Smooth muscle cell (in vitro differentiated cells): ENCODE measurements around the gene LAMA3. TPM values are rescaled to one million over a fixed set of nuclear protein-coding genes. Genes with fewer than 3 reads are reported as not detected.

Experiments
- DNase-seq: peaks from one replicate; lab custom pipeline; 2025; ENCODE audit not compliant: unreplicated experiment; lab: John Stamatoyannopoulos, UW
- H2AFZ ChIP-seq: fragments of 200-600 bp; sonication (generic); 2 replicates; pipeline ENCODE4 v1.6.0; 2016; ENCODE audit warnings: antibody characterized with exemption, low read depth, mild to moderate bottlenecking
- H3F3A ChIP-seq: fragments of 200-600 bp; sonication (generic); 2 replicates; pipeline ENCODE4 v1.6.0; 2017; ENCODE audit warnings: antibody characterized with exemption, low read depth
- H3K27ac ChIP-seq: fragments of 200-600 bp; sonication (generic); 2 replicates; pipeline ENCODE4 v1.5.1; 2016; ENCODE audit warnings: low read depth, mild to moderate bottlenecking
- H3K27me3 ChIP-seq: fragments of 200-600 bp; sonication (generic); 2 replicates; pipeline ENCODE4 v1.6.1; 2016; ENCODE audit warnings: low read depth, mild to moderate bottlenecking
- H3K36me3 ChIP-seq: fragments of 200-600 bp; sonication (generic); 2 replicates; pipeline ENCODE4 v1.5.1; 2016; ENCODE audit warnings: low read depth
- H3K4me1 ChIP-seq: fragments of 200-600 bp; sonication (generic); 2 replicates; pipeline ENCODE4 v1.5.1; 2016; ENCODE audit warnings: low read depth
- H3K4me2 ChIP-seq: fragments of 200-600 bp; sonication (generic); 2 replicates; pipeline ENCODE4 v1.6.0; 2016; ENCODE audit warnings: mild to moderate bottlenecking
- H3K4me3 ChIP-seq: fragments of 200-600 bp; sonication (generic); 2 replicates; pipeline ENCODE4 v1.5.1; 2016; ENCODE audit warnings: mild to moderate bottlenecking
- H3K79me2 ChIP-seq: fragments of 200-600 bp; sonication (generic); 2 replicates; pipeline ENCODE4 v1.6.0; 2016; ENCODE audit warnings: low read depth, mild to moderate bottlenecking
- H3K9ac ChIP-seq: fragments of 200-600 bp; sonication (generic); 2 replicates; pipeline ENCODE4 v1.6.0; 2016; ENCODE audit warnings: low read depth
- H3K9me3 ChIP-seq: fragments of 200-600 bp; sonication (generic); replicated peaks from 2 replicates; pipeline ENCODE4 v1.5.1; 2016; ENCODE audit warnings: low read depth
- H4K20me1 ChIP-seq: fragments of 200-600 bp; sonication (generic); 2 replicates; pipeline ENCODE4 v1.6.0; 2016; ENCODE audit warnings: low read depth
- CTCF ChIP-seq: fragments of 200-600 bp; sonication (generic); IDR thresholded peaks from 2 replicates; pipeline ENCODE4 v1.5.1; 2017; ENCODE audit warnings: borderline replicate concordance, mild to moderate bottlenecking, antibody characterized with exemption; ENCODE audit not compliant: insufficient read depth, poor library complexity, severe bottlenecking
- WGBS: methylation state at CpG from one replicate; pipeline ENCODE4 v1.1.7; 2016; ENCODE audit warnings: low lambda C conversion rate; 5-methylcytosine and 5-hydroxymethylcytosine counted together
- polyA plus RNA-seq: library from polyadenylated mRNA; unstranded; fragments of >200 nt; fragmentation: Nextera tagmentation; extraction: Ambion mirVana; gene quantifications from 2 replicates; pipeline ENCODE4 v1.2.1, GENCODE V29; 2016
- total RNA-seq: library from RNA; depleted of rRNA; stranded (reverse); fragments of >200 nt; gene quantifications from 2 replicates; pipeline ENCODE4 v1.2.3, GENCODE V29; 2014

LAMA3 gene
- total and polyA plus RNA-seq, 2 experiments from 2014 or later: 7.8 to 23.1 TPM

GRCh38 chr18:23844991-23845680 is 155.9 kb downstream of the LAMA3 start:
- no peak for TF ChIP-seq CTCF
- Histone ChIP-seq H3K9me3 (no peaks in the 10 kb centered on the region), H3K36me3 (no peaks in the 10 kb centered on the region), H3K27me3 (no peaks in the 10 kb centered on the region), H3F3A (no peaks in the 10 kb centered on the region), H3K27ac (no peak overlapping the region), H3K4me2 (no peak overlapping the region), H3K4me1 (no peaks in the 10 kb centered on the region), H3K9ac (no peak overlapping the region), H4K20me1 (no peaks in the 10 kb centered on the region), H3K79me2 (no peaks in the 10 kb centered on the region), H3K4me3 (no peak overlapping the region), H2AFZ (no peak overlapping the region)
- no peak for DNase-seq
- WGBS: 55% methylated on average over 9 of the region's 9 CpGs

GRCh38 chr18:23845988-23846630 is 156.9 kb downstream of the LAMA3 start:
- Histone ChIP-seq H3K9me3 (no peaks in the 10 kb centered on the region), H3K4me3 (no peak overlapping the region), H3K79me2 (no peaks in the 10 kb centered on the region), H3K4me1 (no peaks in the 10 kb centered on the region), H3K36me3 (no peaks in the 10 kb centered on the region), H3K27ac (no peak overlapping the region), H3K9ac (no peak overlapping the region), H3K27me3 (no peaks in the 10 kb centered on the region), H3K4me2 (no peak overlapping the region), H3F3A (no peaks in the 10 kb centered on the region), H4K20me1 (no peaks in the 10 kb centered on the region), H2AFZ (no peak overlapping the region)
- no peak for TF ChIP-seq CTCF
- DNase-seq: no peak
- WGBS: 96% methylated on average over 15 of the region's 15 CpGs

GRCh38 chr18:23847321-23847986 is 158.2 kb downstream of the LAMA3 start:
- WGBS: 96% methylated on average over 16 of the region's 19 CpGs
- Histone ChIP-seq H3K4me3 (no peak overlapping the region), H3K4me1 (no peaks in the 10 kb centered on the region), H3F3A (no peaks in the 10 kb centered on the region), H3K9me3 (no peaks in the 10 kb centered on the region), H2AFZ (no peak overlapping the region), H3K36me3 (no peaks in the 10 kb centered on the region), H3K4me2 (no peak overlapping the region), H3K79me2 (no peaks in the 10 kb centered on the region), H3K27me3 (no peaks in the 10 kb centered on the region), H4K20me1 (no peaks in the 10 kb centered on the region), H3K9ac (no peak overlapping the region), H3K27ac (no peak overlapping the region)
- TF ChIP-seq CTCF: no peak
- no peak for DNase-seq
